MCF 10A (cell line): ENCODE results near the gene HELQ. TPM values are rescaled to one million over a fixed set of nuclear protein-coding genes. Genes with fewer than 3 reads are reported as not detected.

Experiments used
- BruUV-seq: library from RNA; stranded (reverse); fragments of 400-500 nt; replicated peaks from 2 replicates; lab custom pipeline; 2021; lab: Mats Ljungman, UMichigan
- CTCF ChIA-PET: fragments of 300-600 bp; sonication (Branson Sonifier 250); formaldehyde crosslinking; extraction: SDS; loops from one replicate; lab custom pipeline; 2021; ENCODE audit warnings: antibody characterized with exemption, inconsistent platforms; lab: Yijun Ruan, JAX
- POLR2A ChIA-PET: fragments of 300-600, 350-650 bp; sonication (Branson Sonifier 250); formaldehyde crosslinking; extraction: SDS; loops from one replicate; lab custom pipeline; 2020; ENCODE audit warnings: antibody characterized with exemption, inconsistent platforms; lab: Yijun Ruan, JAX
- DNase-seq: peaks from one replicate; pipeline ENCODE4 v3.0.0-alpha.2; 2018; ENCODE audit not compliant: unreplicated experiment
- H3K27ac Mint-ChIP-seq: one replicate; pipeline ENCODE4 v1.8.0; 2022; ENCODE audit warnings: mild to moderate bottlenecking, low read depth, mixed read lengths; ENCODE audit not compliant: unreplicated experiment
- H3K27me3 Mint-ChIP-seq: one replicate; pipeline ENCODE4 v1.8.0; 2022; ENCODE audit warnings: mixed read lengths; ENCODE audit not compliant: insufficient read depth, unreplicated experiment
- H3K36me3 Mint-ChIP-seq: one replicate; pipeline ENCODE4 v1.8.0; 2022; ENCODE audit warnings: mild to moderate bottlenecking, moderate library complexity, mixed read lengths; ENCODE audit not compliant: insufficient read depth, unreplicated experiment
- H3K4me1 Mint-ChIP-seq: one replicate; pipeline ENCODE4 v1.8.0; 2022; ENCODE audit warnings: mixed read lengths; ENCODE audit not compliant: insufficient read depth, unreplicated experiment
- H3K4me3 Mint-ChIP-seq: one replicate; pipeline ENCODE4 v1.8.0; 2022; ENCODE audit warnings: mild to moderate bottlenecking, moderate library complexity, mixed read lengths; ENCODE audit not compliant: unreplicated experiment
- H3K9me3 Mint-ChIP-seq: one replicate; pipeline ENCODE4 v1.8.0; 2022; ENCODE audit warnings: mixed read lengths; ENCODE audit not compliant: unreplicated experiment
- CTCF ChIP-seq: fragments of 200-600 bp; IDR thresholded peaks from one replicate; pipeline ENCODE4 v1.8.0; 2022; ENCODE audit warnings: antibody characterized with exemption, mild to moderate bottlenecking; ENCODE audit not compliant: unreplicated experiment
- intact Hi-C: fragments of 100-400 bp; cut with micrococcal nuclease; formaldehyde crosslinking; loops from 2 replicates; pipeline ENCODE4 v1.14.1; 2022
- total RNA-seq: library from RNA; stranded (reverse); gene quantifications from 2 replicates; pipeline ENCODE4 v1.2.3, GENCODE V29; 2022

The HELQ gene
- total RNA-seq, 1 experiment from 2014 or later, result 12.8 TPM

GRCh38 chr4:83393908-83394307 is 61.7 kb downstream of the HELQ start:
- ChIA-PET POLR2A (no interaction called here), CTCF (interaction anchor here (0.6 to 0.8 kb wide), 2 partner anchors 31 to 108 kb away, joined by 3 read pairs; no protein-coding TSS in a partner anchor)
- intact Hi-C loops, result no loop called here
- H3K27me3 Mint-ChIP-seq, result no peaks in the 10 kb centered on the region
- no peaks in the 10 kb centered on the region for H3K9me3 Mint-ChIP-seq
- no peak overlapping the region for H3K27ac Mint-ChIP-seq
- H3K36me3 Mint-ChIP-seq, result no peaks in the 10 kb centered on the region
- no TSS peak for BruUV-seq
- no peak for TF ChIP-seq CTCF
- H3K4me1 Mint-ChIP-seq, result no peaks in the 10 kb centered on the region
- H3K4me3 Mint-ChIP-seq, result no peak overlapping the region
- DNase-seq, result no peak

- no peaks in the 10 kb centered on the region for H3K27me3 Mint-ChIP-seq
- H3K9me3 Mint-ChIP-seq, result no peaks in the 10 kb centered on the region
- CTCF ChIA-PET, result no interaction called here
- DNase-seq, result no peak
- H3K4me3 Mint-ChIP-seq, result no peak overlapping the region
- TF ChIP-seq CTCF, result no peak
- intact Hi-C loops, result no loop called here
- H3K27ac Mint-ChIP-seq, result peak overlapping the region; percentile 3
- POLR2A ChIA-PET, result no interaction called here
- no TSS peak for BruUV-seq
- no peaks in the 10 kb centered on the region for H3K36me3 Mint-ChIP-seq
- no peaks in the 10 kb centered on the region for H3K4me1 Mint-ChIP-seq
These were observed 63.1 kb downstream of the HELQ start for GRCh38 chr4:83392562-83392961.

- H3K36me3 Mint-ChIP-seq, result no peaks in the 10 kb centered on the region
- DNase-seq, result no peak
- TF ChIP-seq CTCF, result no peak
- intact Hi-C loops, result no loop called here
- H3K9me3 Mint-ChIP-seq, result no peaks in the 10 kb centered on the region
- no peak overlapping the region for H3K4me3 Mint-ChIP-seq
- H3K4me1 Mint-ChIP-seq, result no peaks in the 10 kb centered on the region
- BruUV-seq, result no TSS peak
- CTCF ChIA-PET, result interaction anchor here (0.6 to 1.1 kb wide), 2 partner anchors 35 to 1145 kb away, joined by 3 read pairs; no protein-coding TSS in a partner anchor
- H3K27me3 Mint-ChIP-seq, result no peaks in the 10 kb centered on the region
- POLR2A ChIA-PET, result interaction anchor here (0.7 to 1.3 kb wide), 2 partner anchors 19 to 64 kb away, joined by 3 read pairs; no protein-coding TSS in a partner anchor
- no peak overlapping the region for H3K27ac Mint-ChIP-seq
These were observed 64.7 kb downstream of the HELQ start for GRCh38 chr4:83390944-83391343.

GRCh38 chr4:83389756-83390505 is 65.7 kb downstream of the HELQ start:
- DNase-seq, result no peak
- H3K4me3 Mint-ChIP-seq, result no peak overlapping the region
- H3K9me3 Mint-ChIP-seq, result no peaks in the 10 kb centered on the region
- intact Hi-C loops, result no loop called here
- no peaks in the 10 kb centered on the region for H3K36me3 Mint-ChIP-seq
- no peaks in the 10 kb centered on the region for H3K4me1 Mint-ChIP-seq
- no peak for TF ChIP-seq CTCF
- BruUV-seq, result no TSS peak
- no peak overlapping the region for H3K27ac Mint-ChIP-seq
- ChIA-PET CTCF (interaction anchor here (0.5 to 2.4 kb wide), 4 partner anchors 11 to 255 kb away, joined by 3 to 7 read pairs (median 4); no protein-coding TSS in a partner anchor), POLR2A (interaction anchor here (0.7 to 1.3 kb wide), 3 partner anchors 18 to 65 kb away, joined by 3 read pairs; no protein-coding TSS in a partner anchor)
- no peaks in the 10 kb centered on the region for H3K27me3 Mint-ChIP-seq
